ENCODE results near the gene IFNL2. TPM values are rescaled to one million over a fixed set of nuclear protein-coding genes. Genes with fewer than 3 reads are reported as not detected.

The IFNL2 gene
- total and polyA plus RNA-seq, 9 of the 15 experiments (the other 6 are each of a cell fraction or from before 2014, with no cell fraction given): not detected

DNA sequence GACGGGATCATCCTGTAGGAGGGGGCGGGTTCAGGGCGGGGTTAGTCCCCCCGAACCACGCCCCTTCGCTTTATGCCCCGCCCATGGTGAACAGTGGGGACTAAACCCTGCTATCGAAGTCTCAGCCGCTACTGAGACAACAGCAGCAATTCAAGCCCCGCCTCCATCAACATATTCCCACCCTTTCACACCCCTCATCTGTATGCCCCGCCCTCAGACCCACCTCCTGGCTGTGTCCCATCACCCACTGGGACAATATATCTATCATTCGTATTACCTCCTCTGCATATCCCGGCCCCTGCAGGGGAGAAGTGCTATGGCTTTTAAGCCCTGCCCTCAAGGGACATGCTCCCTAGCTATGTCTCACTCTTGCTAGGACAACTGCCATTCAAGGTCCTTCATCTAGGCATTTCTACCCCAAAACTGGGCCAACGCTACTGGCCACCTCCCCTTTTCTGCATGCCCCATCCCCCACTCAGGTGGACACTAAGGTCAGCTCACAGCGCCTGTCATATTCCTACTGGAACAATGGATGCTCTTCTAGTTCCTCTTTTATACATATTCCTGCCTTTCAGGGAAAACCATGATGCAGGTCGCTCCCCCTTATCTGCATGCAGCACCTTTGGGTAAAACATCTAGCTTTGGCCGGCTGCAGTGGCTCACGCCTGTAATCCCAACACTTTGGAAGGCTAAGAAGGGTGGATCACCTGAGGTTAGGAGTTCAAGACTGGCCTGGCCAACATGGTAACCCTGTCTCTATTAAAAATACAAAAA, 40.5 kb downstream of the IFNL2 start:
- H2AFZ ChIP-seq (ENCODE audit: low read depth, low read length): peak overlapping the region; percentile 25
- H3K9me3 ChIP-seq (replicated peaks; ENCODE audit: control insufficient read depth, insufficient read depth, low read depth, low read length): no peaks in the 10 kb centered on the region
- no peaks in the 10 kb centered on the region for H3K9me1 ChIP-seq (ENCODE audit: control insufficient read depth, insufficient read depth, low read length)
- in situ Hi-C loops (cut with MboI) (no loop called here), intact Hi-C loops (cut with micrococcal nuclease) (loop anchor here (10.0 kb wide), 1 partner anchor 54 kb away; no protein-coding TSS in a partner anchor)
- no TSS peak for BruUV-seq (replicated peaks)
- CTCF ChIA-PET (ENCODE audit: low intra/inter-chr PET ratio): interaction anchor here (0.6 kb wide), 1 partner anchor 20 kb away, joined by 3 read pairs; no protein-coding TSS in a partner anchor
- peak; percentile 72 to 83 (median 82) for DNase-seq (ENCODE audit: extremely low read depth in 1 of 4, low spot score in 3 of 4)
- 16% methylated on average over 12 of the region's 18 CpGs for WGBS (ENCODE audit: insufficient coverage, low coverage, missing lambda C conversion rate)
- ATAC-seq: peak; percentile 75
- H3K4me3 ChIP-seq: no peak overlapping the region
- H3K79me2 ChIP-seq (ENCODE audit: control insufficient read depth, insufficient read depth, low read length): peaks cover 15% of the 10 kb centered on the region
- H4K20me1 ChIP-seq (replicated peaks; ENCODE audit: control insufficient read depth, insufficient read depth, low read length): no peaks in the 10 kb centered on the region
- H3K36me3 ChIP-seq (ENCODE audit: control insufficient read depth, insufficient read depth, low read length): peaks cover 36% of the 10 kb centered on the region; the same call in 1 of the 3 replicates
- peak overlapping the region; percentile 74 for H3K4me2 ChIP-seq (ENCODE audit: insufficient read depth, low read length)
- FAIRE-seq: peak; percentile 93
- peaks cover 40 to 43% of the 10 kb centered on the region in 2 experiments for H3K4me1 ChIP-seq (replicated peaks in 1 of 2; ENCODE audit: control insufficient read depth in 2 of 2, insufficient read depth in 2 of 2, low read length in 2 of 2)
- peak overlapping the region; percentile 73; the same call in 2 of the 3 replicates for H3K27ac ChIP-seq (ENCODE audit: extremely low read depth, low read depth, low read length)
- no peaks in the 10 kb centered on the region for H3K27me3 ChIP-seq (ENCODE audit: control insufficient read depth in 2 of 2, insufficient read depth in 2 of 2, low read length in 2 of 2)
- POLR2A ChIA-PET: interaction anchor here (0.6 to 1.5 kb wide), 3 partner anchors 9 to 71 kb away, joined by 3 to 6 read pairs (median 5); no protein-coding TSS in a partner anchor
- H3K9ac ChIP-seq (ENCODE audit: insufficient read depth in 1 of 2, low read depth in 2 of 2, low read length in 2 of 2): no peak overlapping the region
- TF ChIP-seq CBFB (CRISPR knock-in tag; IDR thresholded peaks at IDR 0.05): no peak
- TF ChIP-seq CREBBP (IDR thresholded peaks at IDR 0.05; ENCODE audit: low read depth, low read length): no peak
- TF ChIP-seq STAT5B (CRISPR knock-in tag; IDR thresholded peaks at IDR 0.05): no peak
- TF ChIP-seq ZNF696 (CRISPR knock-in tag; conservative IDR thresholded peaks at IDR 0.05): no peak
- no peak for TF ChIP-seq CCNT2 (IDR thresholded peaks at IDR 0.05; ENCODE audit: borderline replicate concordance, extremely low read depth, insufficient read length, low read depth, low read length)
- TF ChIP-seq SLC30A9 (CRISPR knock-in tag; IDR thresholded peaks at IDR 0.05): no peak
- TF ChIP-seq ADNP (tag; IDR thresholded peaks at IDR 0.05): peak; percentile 93
- TF ChIP-seq, protein P1, sequence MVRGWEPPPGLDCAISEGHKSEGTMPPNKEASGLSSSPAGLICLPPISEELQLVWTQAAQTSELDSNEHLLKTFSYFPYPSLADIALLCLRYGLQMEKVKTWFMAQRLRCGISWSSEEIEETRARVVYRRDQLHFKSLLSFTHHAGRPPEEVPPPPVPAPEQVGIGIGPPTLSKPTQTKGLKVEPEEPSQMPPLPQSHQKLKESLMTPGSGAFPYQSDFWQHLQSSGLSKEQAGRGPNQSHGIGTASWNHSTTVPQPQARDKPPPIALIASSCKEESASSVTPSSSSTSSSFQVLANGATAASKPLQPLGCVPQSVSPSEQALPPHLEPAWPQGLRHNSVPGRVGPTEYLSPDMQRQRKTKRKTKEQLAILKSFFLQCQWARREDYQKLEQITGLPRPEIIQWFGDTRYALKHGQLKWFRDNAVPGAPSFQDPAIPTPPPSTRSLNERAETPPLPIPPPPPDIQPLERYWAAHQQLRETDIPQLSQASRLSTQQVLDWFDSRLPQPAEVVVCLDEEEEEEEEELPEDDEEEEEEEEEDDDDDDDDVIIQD (CRISPR knock-in tag; IDR thresholded peaks at IDR 0.05): no peak
- TF ChIP-seq CREM (IDR thresholded peaks at IDR 0.05; ENCODE audit: low read depth): 0 out of 2 replicates have a peak, but pooled peaks have one; percentile 20
- TF ChIP-seq RHOXF2B (CRISPR knock-in tag; conservative IDR thresholded peaks at IDR 0.05): no peak
- no peak for TF ChIP-seq ZNF639 (CRISPR knock-in tag; conservative IDR thresholded peaks at IDR 0.05 in 1 of 2, IDR thresholded peaks at IDR 0.05 in 1 of 2)
- TF ChIP-seq ZNF274 (IDR thresholded peaks at IDR 0.05; ENCODE audit: borderline replicate concordance, low read depth, low read length): no peak
- TF ChIP-seq RBM17 (IDR thresholded peaks at IDR 0.05; ENCODE audit: borderline replicate concordance, low read depth, low read length): no peak
- peak; percentile 73 for TF ChIP-seq DPF2 (IDR thresholded peaks at IDR 0.05)
- TF ChIP-seq ZNF766 (CRISPR knock-in tag; conservative IDR thresholded peaks at IDR 0.05): no peak
- no peak for TF ChIP-seq YY1 (IDR thresholded peaks at IDR 0.05; ENCODE audit: borderline replicate concordance in 1 of 3, control insufficient read depth in 1 of 3, extremely low read depth in 1 of 3, insufficient read depth in 3 of 3, insufficient read length in 1 of 3, insufficient replicate concordance in 2 of 3, low read depth in 1 of 3, low read length in 2 of 3)
- TF ChIP-seq GTF2B (IDR thresholded peaks at IDR 0.05; ENCODE audit: extremely low read depth, insufficient read length): no peak

All from K562 (cell line).